Measurements from ENCODE around the gene HDAC3. TPM values are rescaled to one million over a fixed set of nuclear protein-coding genes. Genes with fewer than 3 reads are reported as not detected.
A peak's percentile ranks its signal among the peaks of the same experiment; 100 is the strongest.

The HDAC3 gene
- polyA plus RNA-seq, 3 donors: 80.5 to 103 (median 82.3) TPM

- Histone ChIP-seq H4K20me1 (ENCODE audit: insufficient read depth, low read length) (peaks cover 6% of the 10 kb centered on the region), H2AFZ (ENCODE audit: insufficient read depth, low read depth, low read length, poor library complexity, severe bottlenecking) (no peak overlapping the region), H3K9ac (ENCODE audit: insufficient read depth, low read length, poor library complexity, severe bottlenecking) (no peak overlapping the region), H3K9me3 (replicated peaks in 1 of 2; ENCODE audit: control insufficient read depth in 1 of 2, insufficient read depth in 1 of 2, low read length in 2 of 2) (no peaks in the 10 kb centered on the region), H3K4me3 (replicated peaks in 1 of 3; ENCODE audit: low read depth in 2 of 3, low read length in 3 of 3) (no peak overlapping the region), H3K27ac (ENCODE audit: low read depth in 1 of 2, low read length in 2 of 2) (no peak overlapping the region), H3K79me2 (ENCODE audit: insufficient read depth, low read length) (no peaks in the 10 kb centered on the region), H3K36me3 (replicated peaks in 1 of 2; ENCODE audit: control insufficient read depth in 1 of 2, insufficient read depth in 2 of 2, low read length in 2 of 2) (peaks cover 57 to 68% of the 10 kb centered on the region in 2 donors), H3K4me2 (replicated peaks; ENCODE audit: extremely low read depth, low read length, poor library complexity, severe bottlenecking) (no peak overlapping the region), H3K27me3 (ENCODE audit: control insufficient read depth in 2 of 2, insufficient read depth in 2 of 2, low read length in 2 of 2) (no peaks in the 10 kb centered on the region), H3K4me1 (ENCODE audit: control insufficient read depth in 1 of 2, insufficient read depth in 2 of 2, low read length in 2 of 2) (peaks cover 5 to 6% of the 10 kb centered on the region in 2 donors)
- Mint-ChIP-seq H3K4me1 (peaks cover 4% of the 10 kb centered on the region), H3K36me3 (peaks cover 55% of the 10 kb centered on the region in 2 donors), H3K4me3 (no peak overlapping the region), H3K9me3 (peaks cover 0 to 1% (median 0%) of the 10 kb centered on the region in 7 donors), H3K27ac (no peak overlapping the region), H3K27me3 (ENCODE audit: low read depth in 3 of 3) (peaks cover 0 to 2% (median 1%) of the 10 kb centered on the region in 3 donors)
- no peak for DNase-seq
- 91% methylated on average over 14 of the region's 18 CpGs for WGBS (ENCODE audit: insufficient coverage)
- intact Hi-C loops (cut with micrococcal nuclease): loop anchor here (5.0 to 10.0 kb wide), 2 partner anchors 149 to 161 kb away; no protein-coding TSS in a partner anchor
- no peak for TF ChIP-seq CTCF (IDR thresholded peaks at IDR 0.05)
Measured at GRCh38 chr5:141665995-141666940, 29.6 kb upstream of the HDAC3 start.

GRCh38 chr5:141664733-141665461 lies 28.2 kb upstream of the HDAC3 start:
- no peak overlapping the region for H3K4me3 Mint-ChIP-seq
- Histone ChIP-seq H3K79me2 (ENCODE audit: insufficient read depth, low read length) (no peaks in the 10 kb centered on the region), H3K4me3 (replicated peaks in 1 of 3; ENCODE audit: low read depth in 2 of 3, low read length in 3 of 3) (no peak overlapping the region), H3K4me2 (replicated peaks; ENCODE audit: extremely low read depth, low read length, poor library complexity, severe bottlenecking) (no peak overlapping the region), H3K4me1 (ENCODE audit: control insufficient read depth in 1 of 2, insufficient read depth in 2 of 2, low read length in 2 of 2) (peaks cover 5 to 6% of the 10 kb centered on the region in 2 donors), H3K36me3 (replicated peaks in 1 of 2; ENCODE audit: control insufficient read depth in 1 of 2, insufficient read depth in 2 of 2, low read length in 2 of 2) (peaks cover 46 to 58% of the 10 kb centered on the region in 2 donors), H3K27me3 (ENCODE audit: control insufficient read depth in 2 of 2, insufficient read depth in 2 of 2, low read length in 2 of 2) (no peaks in the 10 kb centered on the region), H3K9me3 (replicated peaks in 1 of 2; ENCODE audit: control insufficient read depth in 1 of 2, insufficient read depth in 1 of 2, low read length in 2 of 2) (no peaks in the 10 kb centered on the region), H4K20me1 (ENCODE audit: insufficient read depth, low read length) (peaks cover 6% of the 10 kb centered on the region), H2AFZ (ENCODE audit: insufficient read depth, low read depth, low read length, poor library complexity, severe bottlenecking) (no peak overlapping the region), H3K27ac (ENCODE audit: low read depth in 1 of 2, low read length in 2 of 2) (no peak overlapping the region), H3K9ac (ENCODE audit: insufficient read depth, low read length, poor library complexity, severe bottlenecking) (no peak overlapping the region)
- peak overlapping the region in 1 of 7 donors; percentile 28 for H3K27ac Mint-ChIP-seq
- H3K9me3 Mint-ChIP-seq: peaks cover 0 to 3% (median 0%) of the 10 kb centered on the region in 7 donors
- peaks cover 50 to 52% of the 10 kb centered on the region in 2 donors for H3K36me3 Mint-ChIP-seq
- WGBS (ENCODE audit: insufficient coverage): 44% methylated on average over 8 of the region's 13 CpGs
- peaks cover 0 to 2% (median 1%) of the 10 kb centered on the region in 3 donors for H3K27me3 Mint-ChIP-seq (ENCODE audit: low read depth in 3 of 3)
- TF ChIP-seq CTCF (IDR thresholded peaks at IDR 0.05): peak; percentile 88
- peaks cover 4% of the 10 kb centered on the region for H3K4me1 Mint-ChIP-seq
- intact Hi-C loops (cut with micrococcal nuclease): loop anchor here (5.0 to 10.0 kb wide), 2 partner anchors 150 to 162 kb away; no protein-coding TSS in a partner anchor
- DNase-seq: peak; percentile 77 to 85 (median 82)

Measured in CD14-positive monocyte (primary cell).